GM23248 (cell line): Measurements from ENCODE around the gene MRPS14. TPM values are rescaled to one million over a fixed set of nuclear protein-coding genes. Genes with fewer than 3 reads are reported as not detected.

ENCODE experiments used
- DNase-seq: peaks from one replicate; pipeline ENCODE4 v3.0.0-alpha.2; 2015
- H2AFZ ChIP-seq: fragments of 200-600 bp; sonication (generic); 2 replicates; pipeline ENCODE4 v1.6.1; 2016; ENCODE audit warnings: antibody characterized with exemption
- H3F3A ChIP-seq: fragments of 200-600 bp; sonication (generic); 2 replicates; pipeline ENCODE4 v1.6.1; 2016; ENCODE audit warnings: mild to moderate bottlenecking, antibody characterized with exemption, mixed run types; ENCODE audit not compliant: insufficient read depth
- H3K27ac ChIP-seq: fragments of 200-600 bp; sonication (generic); 2 replicates; pipeline ENCODE4 v1.5.1; 2016; ENCODE audit warnings: mild to moderate bottlenecking
- H3K27me3 ChIP-seq: fragments of 200-600 bp; sonication (generic); replicated peaks from 2 replicates; pipeline ENCODE4 v1.6.1; 2016; ENCODE audit warnings: mild to moderate bottlenecking; ENCODE audit not compliant: insufficient read depth
- H3K36me3 ChIP-seq: fragments of 200-600 bp; sonication (generic); 2 replicates; pipeline ENCODE4 v1.6.1; 2016; ENCODE audit warnings: low read depth, mild to moderate bottlenecking
- H3K4me1 ChIP-seq: fragments of 200-600 bp; sonication (generic); 2 replicates; pipeline ENCODE4 v1.6.1; 2016; ENCODE audit warnings: mild to moderate bottlenecking; ENCODE audit not compliant: insufficient read depth
- H3K4me2 ChIP-seq: fragments of 200-600 bp; sonication (generic); one replicate; pipeline ENCODE4 v1.6.1; 2016; ENCODE audit warnings: mild to moderate bottlenecking; ENCODE audit not compliant: unreplicated experiment
- H3K4me3 ChIP-seq: fragments of 200-600 bp; sonication (generic); 2 replicates; pipeline ENCODE4 v1.5.1; 2016; ENCODE audit warnings: mild to moderate bottlenecking
- H3K79me2 ChIP-seq: fragments of 200-600 bp; sonication (generic); 2 replicates; pipeline ENCODE4 v1.6.1; 2016; ENCODE audit warnings: mild to moderate bottlenecking; ENCODE audit not compliant: insufficient read depth
- H3K9ac ChIP-seq: fragments of 200-600 bp; sonication (generic); 2 replicates; pipeline ENCODE4 v1.6.1; 2016; ENCODE audit warnings: mild to moderate bottlenecking
- H3K9me2 ChIP-seq: fragments of 200-600 bp; sonication (generic); 2 replicates; pipeline ENCODE4 v1.6.1; 2016; ENCODE audit warnings: mixed run types, mild to moderate bottlenecking, moderate library complexity; ENCODE audit not compliant: insufficient read depth
- H3K9me3 ChIP-seq: fragments of 200-600 bp; sonication (generic); one replicate; pipeline ENCODE4 v1.6.1; 2017; ENCODE audit warnings: low read depth
- H4K20me1 ChIP-seq: fragments of 200-600 bp; sonication (generic); 2 replicates; pipeline ENCODE4 v1.6.0; 2016; ENCODE audit not compliant: insufficient read depth
- EZH2 ChIP-seq: fragments of 200-600 bp; sonication (generic); IDR thresholded peaks from 2 replicates; pipeline ENCODE4 v1.6.1; 2018; ENCODE audit warnings: antibody characterized with exemption, mild to moderate bottlenecking; ENCODE audit not compliant: insufficient read depth, poor library complexity, severe bottlenecking
- EZH2phosphoT487 ChIP-seq: fragments of 200-600 bp; sonication (generic); IDR thresholded peaks from 2 replicates; pipeline ENCODE4 v1.6.1; 2018; ENCODE audit warnings: antibody characterized with exemption, moderate library complexity, mild to moderate bottlenecking, low read depth; ENCODE audit not compliant: insufficient read depth
- WGBS, 2 experiments: methylation state at CpG; one replicate each; pipeline ENCODE4 v1.1.6; 2015 to 2017; ENCODE audit warnings: low lambda C conversion rate in 2 of 2, low coverage in 1 of 2; ENCODE audit errors: missing lambda C conversion rate in 2 of 2; 5-methylcytosine and 5-hydroxymethylcytosine counted together
- in situ Hi-C: fragments of 300-500 bp; cut with MboI; formaldehyde crosslinking; loops from 2 replicates; pipeline ENCODE4 v1.15.0; 2020
- polyA plus RNA-seq: library from polyadenylated mRNA; unstranded; fragments of >200 nt; fragmentation: Nextera tagmentation; extraction: Ambion mirVana; gene quantifications from 2 replicates; pipeline ENCODE4 v1.2.1, GENCODE V29; 2016
- total RNA-seq: library from RNA; depleted of rRNA; stranded (reverse); fragments of >200 nt; shearing (Covaris generic); gene quantifications from 2 replicates; pipeline ENCODE4 v1.2.3, GENCODE V29; 2014

MRPS14 gene
- total and polyA plus RNA-seq, 2 experiments from 2014 or later: 19.6 to 63.7 TPM

- no peaks in the 10 kb centered on the region for H3K9me3 ChIP-seq
- peaks cover 20% of the 10 kb centered on the region for H3K4me1 ChIP-seq
- no peak for TF ChIP-seq EZH2
- TF ChIP-seq EZH2phosphoT487: no peak
- H2AFZ ChIP-seq: no peak overlapping the region
- in situ Hi-C loops: loop anchor here (25.0 kb wide), 1 partner anchor 734 kb away; no protein-coding TSS in a partner anchor
- WGBS, 2 experiments: 0% methylated on average over 1 of the region's 1 CpG
- H3K27ac ChIP-seq: no peak overlapping the region
- H4K20me1 ChIP-seq: no peaks in the 10 kb centered on the region
- H3K9me2 ChIP-seq: no peaks in the 10 kb centered on the region
- H3K36me3 ChIP-seq: no peaks in the 10 kb centered on the region
- H3F3A ChIP-seq: peaks cover 12% of the 10 kb centered on the region
- peaks cover 18% of the 10 kb centered on the region for H3K79me2 ChIP-seq
- H3K4me2 ChIP-seq: no peak overlapping the region
- H3K9ac ChIP-seq: no peak overlapping the region
- DNase-seq: peak; percentile 54
- no peak overlapping the region for H3K4me3 ChIP-seq
- H3K27me3 ChIP-seq: no peaks in the 10 kb centered on the region
Measured at GRCh38 chr1:174996476-174996875, 26.7 kb downstream of the MRPS14 start.

- Histone ChIP-seq H3K4me2 (no peak overlapping the region), H4K20me1 (no peaks in the 10 kb centered on the region), H3K36me3 (no peaks in the 10 kb centered on the region), H3K79me2 (peaks cover 13% of the 10 kb centered on the region), H3K9ac (no peak overlapping the region), H3K4me3 (no peak overlapping the region), H3K9me3 (no peaks in the 10 kb centered on the region), H3F3A (peaks cover 12% of the 10 kb centered on the region), H3K27me3 (no peaks in the 10 kb centered on the region), H2AFZ (no peak overlapping the region), H3K9me2 (no peaks in the 10 kb centered on the region), H3K27ac (no peak overlapping the region), H3K4me1 (peaks cover 24% of the 10 kb centered on the region)
- no peak for DNase-seq
- no peak for TF ChIP-seq EZH2phosphoT487
- no peak for TF ChIP-seq EZH2
- in situ Hi-C loops: loop anchor here (25.0 kb wide), 1 partner anchor 734 kb away; no protein-coding TSS in a partner anchor
- WGBS, 2 experiments: 100% methylated on average over 1 of the region's 1 CpG
Measured at GRCh38 chr1:174995916-174996315, 27.3 kb downstream of the MRPS14 start.

- Histone ChIP-seq H3K27ac (no peak overlapping the region), H3K9me3 (no peaks in the 10 kb centered on the region), H3K9me2 (no peaks in the 10 kb centered on the region), H3K27me3 (no peaks in the 10 kb centered on the region), H3F3A (peaks cover 12% of the 10 kb centered on the region), H3K4me2 (no peak overlapping the region), H2AFZ (no peak overlapping the region), H3K4me1 (peaks cover 28% of the 10 kb centered on the region), H3K36me3 (no peaks in the 10 kb centered on the region), H3K9ac (no peak overlapping the region), H3K79me2 (peaks cover 5% of the 10 kb centered on the region), H3K4me3 (no peak overlapping the region), H4K20me1 (no peaks in the 10 kb centered on the region)
- WGBS, 2 experiments: 93% methylated on average over 3 of the region's 3 CpGs
- no peak for DNase-seq
- in situ Hi-C loops: loop anchor here (25.0 kb wide), 1 partner anchor 733 kb away; no protein-coding TSS in a partner anchor
- TF ChIP-seq EZH2phosphoT487: no peak
- TF ChIP-seq EZH2: no peak
Measured at GRCh38 chr1:174995121-174995520, 28.1 kb downstream of the MRPS14 start.

- Histone ChIP-seq H3K79me2 (no peaks in the 10 kb centered on the region), H3K4me2 (peak overlapping the region; percentile 98), H3K9me3 (no peaks in the 10 kb centered on the region), H3K27ac (0 out of 2 replicates have a peak overlapping the region, but pooled peaks have one; percentile 70), H4K20me1 (no peaks in the 10 kb centered on the region), H3K9ac (peak overlapping the region; percentile 87), H3K27me3 (no peaks in the 10 kb centered on the region), H3K4me1 (peaks cover 26% of the 10 kb centered on the region), H3K36me3 (no peaks in the 10 kb centered on the region), H3F3A (peaks cover 4% of the 10 kb centered on the region), H3K9me2 (no peaks in the 10 kb centered on the region), H3K4me3 (peak overlapping the region; percentile 86; the same call in 1 of the 2 replicates), H2AFZ (peak overlapping the region; percentile 96)
- 100% methylated on average over 1 of the region's 1 CpG for WGBS, 2 experiments
- TF ChIP-seq EZH2 (no peak), EZH2phosphoT487 (no peak)
- in situ Hi-C loops: loop anchor here (25.0 kb wide), 1 partner anchor 729 kb away; no protein-coding TSS in a partner anchor
- no peak for DNase-seq
Measured at GRCh38 chr1:174991473-174991872, 31.8 kb downstream of the MRPS14 start.
